HG02884 (cell line): Measurements from ENCODE around the gene MPC1.
A peak's percentile ranks its signal among the peaks of the same experiment; 100 is the strongest.
"Not testable (repeated sequence)": the region's sequence is repeated elsewhere in the genome, so short reads cannot be mapped to it uniquely, and the experiment has no call there.

Experiments used
- ATAC-seq: cut with Tn5 transposase; IDR thresholded peaks from one replicate; pipeline ENCODE4 v1.9.1; 2021; ENCODE audit warnings: mild to moderate bottlenecking, moderate library complexity; ENCODE audit not compliant: unreplicated experiment

Gene MPC1

DNA sequence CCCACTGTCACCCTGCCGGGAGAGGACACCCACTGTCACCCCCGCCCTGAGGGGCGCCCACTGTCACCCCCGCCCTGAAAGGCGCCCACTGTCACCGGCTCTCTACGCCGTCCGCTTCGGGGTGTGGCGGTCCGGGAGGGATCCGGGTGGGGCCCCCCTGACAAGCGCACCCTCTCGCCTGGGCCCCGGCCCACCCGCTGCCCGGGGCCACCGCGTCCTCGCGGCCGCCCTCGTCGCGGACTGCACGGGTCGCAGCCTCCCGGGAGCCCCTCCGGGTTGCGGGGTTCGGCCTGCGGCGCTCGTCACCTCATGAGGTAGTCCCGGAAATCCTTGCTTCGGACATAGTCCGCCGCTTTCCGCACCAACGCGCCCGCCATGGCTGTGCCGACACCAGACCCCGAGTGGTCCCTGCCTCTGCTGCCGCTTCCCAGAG, 224 bp downstream of the MPC1 start:
- peak; percentile 2 for ATAC-seq

DNA sequence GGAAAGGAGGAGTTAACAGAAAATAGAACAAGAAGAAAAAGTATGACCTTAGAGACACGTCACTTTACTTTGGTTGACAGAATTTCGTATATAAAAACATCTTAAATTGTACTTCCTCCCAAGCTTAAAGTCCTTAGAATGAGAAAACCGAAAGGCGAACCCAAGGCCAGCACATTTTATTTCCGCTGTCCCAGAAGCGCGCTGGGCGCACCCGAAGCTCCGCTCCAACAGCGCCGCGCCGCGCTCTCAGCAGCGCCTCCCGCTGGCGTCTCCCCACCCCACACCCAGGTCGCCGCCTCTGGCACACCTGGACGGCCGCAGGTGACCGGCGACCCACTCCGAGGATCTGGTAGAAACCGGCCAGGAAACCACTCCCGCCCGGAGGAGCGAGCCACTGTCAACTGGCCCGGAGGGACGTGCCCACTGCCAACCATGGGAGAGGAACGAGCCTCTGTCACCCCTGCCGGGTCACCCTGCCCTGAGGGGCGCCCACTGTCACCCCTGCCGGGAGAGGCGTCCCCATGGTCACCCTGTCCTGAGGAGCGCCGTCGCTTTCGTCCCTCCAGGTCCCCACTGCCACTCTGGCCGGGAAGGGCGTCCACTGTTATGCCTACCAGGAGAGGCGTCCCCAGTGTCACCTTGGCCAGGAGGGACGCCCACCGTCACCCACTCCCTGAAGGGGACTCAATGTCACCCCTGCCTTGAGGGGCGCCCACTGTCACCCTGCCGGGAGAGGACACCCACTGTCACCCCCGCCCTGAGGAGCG, 824 bp downstream of the MPC1 start:
- peak; percentile 44 for ATAC-seq

DNA sequence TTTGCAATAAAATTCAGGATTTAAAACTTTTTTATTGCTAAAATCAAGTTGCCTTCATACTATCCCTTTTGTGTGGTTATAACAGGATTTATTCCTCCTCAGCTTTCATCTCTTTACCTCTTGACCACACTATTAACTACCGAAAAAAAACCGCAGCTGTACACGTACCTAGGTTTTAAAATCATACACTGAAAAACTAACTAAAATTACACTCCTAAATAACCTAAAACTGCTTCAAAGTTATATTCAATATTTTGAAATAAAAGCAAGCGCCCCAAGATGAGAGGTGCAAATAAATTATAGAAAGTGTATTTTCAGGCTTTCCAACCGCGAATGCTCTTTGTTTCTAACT, 1.4 kb downstream of the MPC1 start:
- ATAC-seq, result no peak

DNA sequence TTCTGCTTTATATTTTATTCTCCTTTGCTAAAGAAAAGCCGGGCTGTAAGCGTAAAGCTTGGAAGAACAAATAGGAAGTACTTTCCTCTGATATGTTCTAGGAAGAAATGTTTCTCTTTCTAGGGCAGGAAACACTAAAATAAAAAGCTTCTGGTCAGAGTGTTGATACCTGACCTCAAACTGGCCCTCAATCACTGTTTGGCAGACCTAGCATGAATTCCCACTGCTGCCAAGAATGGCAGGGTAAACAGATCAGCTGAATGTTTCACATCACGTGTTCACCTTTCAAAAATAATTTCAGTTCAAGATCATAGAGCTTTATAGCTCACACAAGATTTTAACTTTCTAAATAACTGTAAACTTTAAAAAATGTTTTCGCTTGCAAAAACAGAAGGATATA, 2.9 kb downstream of the MPC1 start:
- ATAC-seq, result no peak

DNA sequence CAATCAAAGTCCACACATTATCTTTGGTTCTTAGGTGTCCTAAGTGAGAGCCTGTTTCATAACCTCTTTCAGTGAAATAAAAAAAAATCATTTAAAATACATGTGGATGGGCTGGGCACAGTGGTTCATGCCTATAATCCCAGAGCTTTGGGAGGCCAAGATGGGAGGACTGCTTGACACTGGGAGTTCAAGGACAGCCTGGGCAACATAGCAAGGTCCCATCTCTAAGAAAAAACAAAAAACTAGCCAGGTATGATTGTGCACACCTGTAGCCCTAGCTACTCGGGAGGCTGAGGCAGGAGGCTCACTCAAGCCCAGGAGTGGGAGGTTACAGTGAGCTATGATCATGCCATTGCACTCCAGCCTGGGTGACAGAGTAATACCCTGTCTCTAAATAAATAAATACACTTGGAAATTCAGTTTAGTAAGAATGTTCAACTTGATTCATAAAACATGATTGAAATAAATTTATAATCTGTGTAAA, 3.6 kb downstream of the MPC1 start:
- no peak for ATAC-seq

DNA sequence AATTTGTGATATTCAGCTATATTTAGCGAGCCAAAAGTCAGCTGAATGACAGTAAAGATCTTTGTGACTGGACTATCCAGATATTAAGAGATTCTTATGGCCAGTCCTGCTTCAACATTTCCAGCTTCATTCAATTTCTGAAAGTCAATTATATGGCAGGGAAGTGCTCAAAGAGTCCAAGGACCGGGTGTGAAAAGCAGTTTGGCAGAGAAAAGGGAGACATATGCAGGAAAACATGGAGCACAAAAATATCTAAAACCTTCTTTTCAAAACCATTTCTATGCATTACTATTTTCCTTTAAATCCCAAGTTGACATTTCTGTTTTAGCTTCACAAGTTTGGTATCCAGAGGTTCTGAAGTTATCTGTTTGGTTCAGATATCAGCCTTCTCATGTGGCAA, 5.0 kb downstream of the MPC1 start:
- no peak for ATAC-seq

DNA sequence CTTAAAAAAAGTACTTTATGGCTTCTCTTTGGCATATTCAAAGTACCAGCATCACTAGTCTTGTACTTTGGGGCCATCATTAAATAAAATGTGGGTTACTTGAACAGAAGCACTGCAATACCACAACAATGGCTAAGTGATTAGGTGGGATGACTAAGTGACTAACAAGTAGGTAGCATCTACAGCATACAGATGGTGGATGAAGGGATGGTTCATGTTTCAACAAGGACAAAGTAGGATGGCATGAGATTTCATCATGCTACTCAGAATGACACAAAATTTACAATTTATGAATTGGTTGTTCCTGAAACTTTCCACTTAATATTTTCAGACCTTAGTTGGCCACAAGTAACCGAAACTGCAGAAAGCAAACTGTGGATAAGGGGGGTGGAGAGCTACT, 7.7 kb downstream of the MPC1 start:
- ATAC-seq, result no peak

DNA sequence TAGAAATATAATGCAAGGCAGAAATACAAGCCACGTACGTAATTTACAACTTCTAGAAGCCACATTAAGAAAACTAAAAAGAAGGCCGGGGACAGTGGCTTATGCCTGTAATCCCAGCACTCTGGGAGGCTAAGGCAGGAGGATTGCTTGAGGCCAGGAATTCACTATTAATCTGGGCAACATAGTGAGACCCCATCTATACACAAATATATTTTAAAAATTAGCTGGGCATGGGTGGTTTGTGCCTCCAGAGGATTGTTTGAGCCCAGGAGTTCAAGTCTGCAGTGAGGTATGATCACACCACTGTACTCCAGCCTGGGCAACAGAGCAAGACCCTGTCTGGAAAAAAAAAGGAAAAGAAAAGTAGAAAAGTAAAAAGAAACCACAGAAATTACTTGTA, 12.3 kb downstream of the MPC1 start:
- no peak for ATAC-seq

DNA sequence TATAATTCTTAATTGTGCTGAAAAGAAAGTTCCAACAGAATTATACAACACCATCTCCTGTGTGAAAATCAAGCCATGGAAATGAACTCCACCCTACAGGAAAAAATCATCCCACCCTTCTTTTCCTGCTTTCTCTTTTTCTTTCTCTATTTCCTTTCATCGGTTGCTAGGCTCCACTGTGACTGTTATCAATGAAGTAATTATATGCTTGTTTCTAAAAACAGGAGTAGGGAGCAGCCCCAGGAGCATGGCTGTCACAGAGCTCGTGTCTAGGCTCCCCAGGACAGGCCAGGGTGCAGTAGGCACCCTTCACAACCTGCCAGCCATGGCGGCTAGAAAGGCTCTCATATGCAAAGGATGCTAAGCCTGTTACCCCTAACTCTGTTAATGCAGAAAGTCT, 13.0 kb downstream of the MPC1 start:
- no peak for ATAC-seq

DNA sequence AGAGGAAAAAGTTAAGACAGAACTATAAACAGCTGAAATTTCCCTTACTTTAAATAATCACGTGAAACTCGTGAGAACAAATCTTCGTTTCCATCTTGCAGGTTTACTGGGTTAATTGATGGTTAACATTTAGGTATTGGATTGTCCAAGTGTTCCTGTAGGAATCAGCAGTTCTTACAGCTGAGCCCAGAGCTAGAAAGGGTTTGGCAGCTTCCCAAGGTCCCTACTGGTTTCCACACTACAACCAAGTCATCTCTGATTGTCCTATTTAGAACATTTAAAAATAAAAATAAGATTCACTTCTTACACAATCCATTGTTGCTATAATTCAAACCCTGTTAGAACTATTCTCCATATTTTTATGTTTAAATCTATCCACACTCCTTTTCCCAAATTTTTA, 15.8 kb downstream of the MPC1 start:
- ATAC-seq, result no peak

DNA sequence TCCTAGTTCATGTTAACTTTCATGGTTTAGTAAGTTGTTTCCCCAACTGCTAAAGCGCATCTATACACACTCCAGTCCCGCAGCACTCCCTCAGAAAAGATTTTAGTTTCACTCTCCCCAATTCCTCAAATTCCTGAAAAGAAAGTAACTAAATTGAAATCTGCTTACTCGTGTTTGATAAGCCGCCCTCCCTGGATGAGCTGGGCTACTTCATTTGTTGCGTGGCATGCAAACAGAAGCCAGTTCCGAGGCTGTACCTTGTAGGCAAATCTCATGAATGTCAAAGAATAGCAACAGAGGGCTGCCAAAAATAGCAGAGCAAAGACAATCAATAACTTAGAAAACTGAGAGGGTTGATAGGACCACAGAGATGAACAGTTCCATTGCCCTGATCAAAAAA, 16.9 kb downstream of the MPC1 start:
- ATAC-seq, result no peak

DNA sequence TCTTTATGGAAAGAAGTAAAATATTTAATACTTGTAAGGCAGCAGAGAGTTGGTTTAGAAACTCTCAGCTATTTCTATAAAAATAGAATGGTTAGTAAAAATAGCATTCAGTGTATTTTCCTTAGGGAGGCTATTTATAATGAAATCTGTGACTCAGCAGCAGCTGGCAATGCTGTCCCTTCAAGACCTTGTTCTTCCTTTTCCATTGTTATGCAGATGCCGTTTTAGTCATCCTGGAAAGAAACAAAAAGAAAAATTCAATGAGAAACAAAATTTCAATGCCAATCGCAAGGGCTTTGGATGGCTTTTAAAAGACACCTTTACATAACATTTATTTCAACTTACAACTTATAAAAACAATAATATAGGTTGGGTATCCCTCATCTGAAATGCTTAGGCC, 17.5 kb downstream of the MPC1 start:
- no peak for ATAC-seq

DNA sequence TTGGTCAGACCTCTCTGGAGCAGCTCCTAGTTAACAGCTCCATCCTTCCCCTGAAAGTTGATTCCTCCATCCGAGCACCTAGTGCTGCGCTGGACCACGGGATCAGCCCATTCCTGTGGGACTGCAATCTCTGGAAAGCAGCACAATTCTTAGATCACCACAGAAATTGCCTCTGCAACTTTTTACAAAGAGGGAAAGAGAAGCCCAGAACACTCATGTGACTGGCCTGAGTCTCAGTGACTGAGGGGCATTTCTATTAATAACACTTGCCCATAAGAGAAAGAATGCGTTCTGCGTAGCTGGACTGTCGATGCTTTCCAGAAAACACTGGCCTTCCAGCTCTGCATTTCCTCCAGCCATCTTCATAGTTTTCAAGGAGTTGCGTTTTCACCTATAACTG, 18.3 kb downstream of the MPC1 start:
- no peak for ATAC-seq

DNA sequence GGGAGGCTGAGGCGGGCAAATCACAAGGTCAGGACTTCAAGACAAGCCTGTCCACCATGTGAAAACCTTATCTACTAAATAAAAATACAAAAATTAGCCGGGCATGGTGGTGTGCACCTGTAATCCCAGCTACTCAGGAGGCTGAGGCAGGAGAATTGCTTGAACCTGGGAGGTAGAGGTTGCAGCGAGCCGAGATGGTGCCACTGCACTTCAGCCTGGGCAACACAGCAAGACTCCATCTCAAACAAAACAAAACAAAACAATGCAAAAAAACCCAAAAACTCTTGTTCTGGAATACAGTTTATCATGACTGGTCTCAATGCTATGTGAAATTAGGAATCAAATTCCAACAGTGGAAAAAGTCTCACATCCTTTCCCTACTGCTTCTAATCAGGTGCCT, 20.3 kb downstream of the MPC1 start:
- not testable (repeated sequence) for ATAC-seq

DNA sequence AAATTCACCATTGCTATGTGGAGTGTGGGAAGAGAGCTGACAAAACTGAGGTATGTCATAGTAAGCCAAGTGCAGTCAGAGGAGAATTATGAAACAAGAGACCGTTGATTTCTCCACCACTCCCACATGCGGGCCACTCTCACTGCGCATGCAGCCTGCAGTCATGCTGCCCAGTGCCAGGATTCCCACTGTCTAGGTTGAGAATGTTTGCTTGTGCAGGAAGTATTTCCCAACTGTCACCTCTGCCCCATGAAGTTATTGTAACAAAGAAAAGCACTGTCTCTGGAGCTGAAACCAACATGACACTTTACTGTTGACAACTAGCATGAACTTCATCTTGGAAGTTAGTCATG, 21.7 kb downstream of the MPC1 start:
- ATAC-seq, result no peak

DNA sequence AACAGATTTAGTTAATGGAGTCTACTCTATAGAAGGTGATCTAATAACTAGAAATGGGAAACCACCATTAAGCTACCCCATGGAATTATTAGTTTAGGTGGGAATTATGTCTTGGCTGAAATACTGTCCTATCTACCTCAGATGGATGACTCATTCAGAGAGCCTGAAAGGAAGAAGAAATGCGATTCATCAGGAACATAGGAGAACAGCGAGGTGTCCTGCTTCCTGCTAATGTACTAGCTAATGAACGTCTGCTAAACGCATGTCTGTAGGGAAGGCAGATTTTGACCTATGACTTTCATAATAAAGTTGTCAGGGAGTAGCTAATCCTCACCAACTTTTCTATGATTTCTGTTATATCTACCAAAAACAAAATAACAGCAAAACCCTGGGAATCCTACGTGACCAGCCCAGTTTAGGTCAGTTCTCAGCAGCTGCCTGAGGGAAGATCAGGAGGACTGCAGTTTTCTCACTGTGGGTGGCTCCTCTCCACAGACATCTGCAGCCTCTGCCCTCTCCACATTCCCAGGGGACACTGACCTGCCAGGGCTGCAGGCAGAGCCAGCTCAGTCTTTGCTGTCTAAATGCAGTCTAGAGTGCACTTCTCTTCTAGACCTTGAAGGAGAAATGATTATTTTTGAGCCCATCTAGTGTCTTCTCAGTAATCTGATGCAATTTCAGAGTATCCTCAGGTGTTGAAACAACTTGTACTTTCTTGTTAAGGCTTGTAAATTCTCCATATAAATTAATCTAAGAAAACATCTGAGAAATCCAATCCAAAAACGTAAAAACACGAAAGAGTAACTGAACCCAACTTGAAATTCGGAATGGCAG, 22.3 kb downstream of the MPC1 start:
- no peak for ATAC-seq

DNA sequence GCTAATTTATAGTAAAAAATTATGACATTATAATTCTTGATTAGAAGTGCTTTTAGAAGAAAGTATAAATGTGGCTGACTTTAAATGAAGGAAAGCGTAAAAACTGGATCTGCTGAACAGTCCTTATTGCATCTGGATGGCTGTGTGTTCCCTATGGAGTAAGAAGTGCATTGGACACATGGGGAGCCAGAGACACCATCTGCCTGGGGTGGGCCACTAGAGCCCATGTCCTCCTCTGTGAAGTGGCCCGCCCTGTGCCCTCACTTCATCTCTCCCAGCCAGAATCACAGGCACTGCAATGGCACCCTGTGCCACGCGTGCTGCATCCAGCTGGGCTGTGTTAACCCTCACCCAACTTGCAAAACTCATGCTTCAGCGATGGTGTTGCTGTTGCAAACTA, 27.2 kb downstream of the MPC1 start:
- ATAC-seq, result no peak

DNA sequence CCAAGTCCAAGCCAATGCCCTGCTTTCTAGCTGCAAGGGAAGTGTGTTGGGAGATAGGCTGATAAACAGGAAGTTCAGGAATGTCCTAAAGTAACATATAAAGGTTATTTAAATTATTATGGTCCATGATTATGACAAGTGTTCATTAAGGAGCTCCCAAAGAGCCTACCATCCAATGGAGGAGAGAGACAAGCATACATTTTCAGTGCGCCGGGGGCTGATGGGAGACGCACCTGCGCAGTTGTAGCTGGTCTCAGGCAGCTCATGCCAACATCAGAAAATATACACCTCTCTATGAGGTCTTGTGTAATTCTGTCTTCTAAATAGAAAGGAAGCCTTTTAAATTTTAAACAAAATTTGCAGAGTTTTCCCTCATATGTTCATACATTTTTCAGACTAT, 27.8 kb downstream of the MPC1 start:
- no peak for ATAC-seq

DNA sequence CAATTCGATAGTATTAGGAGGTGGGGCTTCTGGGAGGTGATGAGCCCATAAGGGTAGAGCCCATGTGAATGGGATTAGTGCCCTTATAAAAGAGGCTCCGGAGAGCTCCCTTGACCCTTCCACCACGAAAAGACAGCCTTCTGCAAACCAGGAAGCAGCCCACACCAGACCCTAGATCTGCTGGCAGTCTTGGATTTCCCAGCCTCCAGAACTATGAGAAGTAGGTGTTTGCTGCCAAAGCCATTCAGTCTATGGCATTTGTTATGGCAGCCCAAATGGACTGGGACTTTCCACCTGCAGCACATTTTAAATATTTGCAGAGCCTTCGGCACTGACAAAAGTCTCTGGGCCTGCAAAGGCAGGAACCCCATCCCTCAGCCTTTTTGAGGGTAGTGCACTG, 28.6 kb downstream of the MPC1 start:
- ATAC-seq, result no peak

DNA sequence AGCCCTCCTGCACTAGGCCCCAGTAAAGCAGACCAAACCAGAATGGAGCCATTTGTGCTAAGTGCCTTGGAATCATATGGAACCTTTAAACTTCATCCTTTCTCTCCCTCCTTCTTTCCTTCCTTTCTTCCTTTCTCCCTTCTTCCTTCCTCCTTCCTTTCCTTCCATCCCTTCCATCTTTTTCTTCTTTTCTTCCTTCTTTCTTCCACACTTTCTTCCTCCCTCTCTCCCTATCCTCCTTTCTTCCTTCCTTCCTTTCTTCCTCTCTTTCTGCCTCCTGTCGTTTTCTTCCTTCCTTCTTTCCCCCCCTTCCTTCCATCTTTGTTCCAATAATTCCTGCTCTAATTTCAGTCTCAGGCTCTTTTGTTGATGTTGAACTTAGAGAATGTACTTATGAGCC, 29.2 kb downstream of the MPC1 start:
- no peak for ATAC-seq

DNA sequence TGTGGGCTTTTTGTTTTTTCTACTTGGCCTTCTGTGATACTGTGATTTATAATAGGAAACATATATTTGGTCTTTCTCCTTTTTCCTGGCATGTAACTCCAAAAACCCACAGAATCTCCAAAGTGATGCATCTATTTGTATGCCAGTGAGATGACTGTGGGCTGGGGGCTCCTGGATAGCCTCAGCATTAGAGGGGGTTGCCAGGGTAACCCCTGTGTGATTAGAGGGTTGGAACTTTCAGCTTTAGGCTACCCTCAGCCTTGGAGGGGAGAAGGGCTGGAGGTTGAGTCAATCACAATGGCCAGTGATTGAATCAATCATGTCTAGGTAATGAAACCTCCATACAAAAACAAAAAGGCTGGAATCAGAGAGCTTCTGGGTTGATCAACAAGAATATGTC, 29.8 kb downstream of the MPC1 start:
- ATAC-seq, result no peak

DNA sequence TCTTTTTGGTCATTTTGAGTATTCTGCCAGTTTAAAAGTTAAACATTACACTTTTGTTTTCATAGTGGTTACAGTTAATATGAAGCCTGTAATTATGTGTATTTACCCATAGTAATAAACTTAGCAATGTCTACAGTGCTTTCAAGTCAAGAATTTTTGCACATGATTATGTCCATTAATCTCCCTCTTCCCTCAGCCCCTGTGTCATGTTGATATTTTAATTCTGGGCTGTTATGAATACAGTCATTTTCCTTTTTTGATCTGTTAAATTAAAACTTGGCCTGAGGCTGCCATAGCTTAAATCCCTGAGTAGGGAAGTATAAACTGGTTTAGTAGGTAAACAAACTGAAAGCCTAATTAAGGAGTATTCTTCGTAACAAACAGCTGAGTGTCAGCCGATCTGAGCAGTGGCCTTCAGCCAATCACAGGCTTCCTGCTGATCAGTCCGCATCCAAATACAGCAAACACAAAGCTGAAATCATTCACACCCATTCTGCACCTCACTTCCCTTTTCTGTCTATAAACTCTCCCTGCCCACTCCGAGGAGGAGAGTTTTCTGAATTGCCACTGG, 30.9 kb downstream of the MPC1 start:
- peak; percentile 97 for ATAC-seq
